ENCODE measurements around the gene HK3. TPM values are rescaled to one million over a fixed set of nuclear protein-coding genes. Genes with fewer than 3 reads are reported as not detected.

The HK3 gene
- polyA plus RNA-seq, 1 donor (not counting 4 experiments of a cell fraction or from before 2014, with no cell fraction given): not detected

DNA sequence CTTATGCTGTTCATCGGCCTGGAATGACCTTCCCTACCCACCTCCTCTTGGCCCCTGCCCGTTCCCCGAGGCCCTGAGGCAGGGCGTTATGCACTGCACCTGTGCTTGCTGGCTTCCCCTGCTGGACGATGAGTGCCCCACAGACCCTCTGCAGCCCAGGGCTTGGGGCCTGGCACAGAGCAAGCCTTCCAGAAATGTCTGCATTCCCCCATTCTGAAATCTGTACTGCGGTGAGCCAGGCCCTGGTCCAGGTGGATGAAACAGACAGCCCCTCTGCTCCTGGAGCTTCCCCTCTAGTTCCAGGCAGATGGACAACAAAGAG, 53.8 kb downstream of the HK3 start:
- H2AFZ ChIP-seq (ENCODE audit: control insufficient read depth, low read length): no peak overlapping the region
- H3K4me1 ChIP-seq (ENCODE audit: control insufficient read depth, extremely low read depth, insufficient read depth, low read length): peaks cover 8% of the 10 kb centered on the region
- no peak overlapping the region for H3K27ac ChIP-seq (ENCODE audit: control insufficient read depth, insufficient read depth, low read length)
- H3K9me1 ChIP-seq (ENCODE audit: control insufficient read depth, extremely low read depth, insufficient read depth, low read length): no peaks in the 10 kb centered on the region
- H4K20me1 ChIP-seq (ENCODE audit: control insufficient read depth, extremely low read depth, insufficient read depth, low read length): no peaks in the 10 kb centered on the region
- DNase-seq (ENCODE audit: low read depth, low spot score) (no peak), FAIRE-seq (no peak)
- no peak for TF ChIP-seq EZH2 (IDR thresholded peaks at IDR 0.05; ENCODE audit: low read length)
- TF ChIP-seq, protein P1, sequence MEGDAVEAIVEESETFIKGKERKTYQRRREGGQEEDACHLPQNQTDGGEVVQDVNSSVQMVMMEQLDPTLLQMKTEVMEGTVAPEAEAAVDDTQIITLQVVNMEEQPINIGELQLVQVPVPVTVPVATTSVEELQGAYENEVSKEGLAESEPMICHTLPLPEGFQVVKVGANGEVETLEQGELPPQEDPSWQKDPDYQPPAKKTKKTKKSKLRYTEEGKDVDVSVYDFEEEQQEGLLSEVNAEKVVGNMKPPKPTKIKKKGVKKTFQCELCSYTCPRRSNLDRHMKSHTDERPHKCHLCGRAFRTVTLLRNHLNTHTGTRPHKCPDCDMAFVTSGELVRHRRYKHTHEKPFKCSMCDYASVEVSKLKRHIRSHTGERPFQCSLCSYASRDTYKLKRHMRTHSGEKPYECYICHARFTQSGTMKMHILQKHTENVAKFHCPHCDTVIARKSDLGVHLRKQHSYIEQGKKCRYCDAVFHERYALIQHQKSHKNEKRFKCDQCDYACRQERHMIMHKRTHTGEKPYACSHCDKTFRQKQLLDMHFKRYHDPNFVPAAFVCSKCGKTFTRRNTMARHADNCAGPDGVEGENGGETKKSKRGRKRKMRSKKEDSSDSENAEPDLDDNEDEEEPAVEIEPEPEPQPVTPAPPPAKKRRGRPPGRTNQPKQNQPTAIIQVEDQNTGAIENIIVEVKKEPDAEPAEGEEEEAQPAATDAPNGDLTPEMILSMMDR (optimal IDR thresholded peaks at IDR 0.05 in 1 of 3, IDR thresholded peaks at IDR 0.05 in 1 of 3, conservative IDR thresholded peaks at IDR 0.05 in 1 of 3; ENCODE audit: extremely low read depth in 1 of 3, insufficient read depth in 2 of 3, low read length in 3 of 3): peak in 1 of 3 experiments; percentile 5
- H3K9ac ChIP-seq (ENCODE audit: control insufficient read depth, extremely low read depth, insufficient read depth, low read length): no peak overlapping the region
- H3K4me2 ChIP-seq (ENCODE audit: control insufficient read depth, extremely low read depth, insufficient read depth, low read depth, low read length): peak overlapping the region; percentile 57
- dilution Hi-C loops (cut with MboI; ENCODE audit: extremely low pct_ligation_motif_present, low sequenced_read_pairs): no loop called here
- H3K4me3 ChIP-seq (ENCODE audit: control insufficient read depth in 2 of 3, extremely low read depth in 1 of 3, insufficient read depth in 2 of 3, low read depth in 1 of 3, low read length in 3 of 3): peak overlapping the region in 1 of 3 experiments; percentile 27
- H3K9me3 ChIP-seq (ENCODE audit: control insufficient read depth, low read depth, low read length): no peaks in the 10 kb centered on the region
- peaks cover 16% of the 10 kb centered on the region for H3K27me3 ChIP-seq (ENCODE audit: control insufficient read depth, extremely low read depth, insufficient read depth, low read length)
- no peaks in the 10 kb centered on the region for H3K79me2 ChIP-seq (ENCODE audit: control insufficient read depth, insufficient read depth, low read length)
- no peaks in the 10 kb centered on the region for H3K36me3 ChIP-seq (ENCODE audit: control insufficient read depth in 2 of 2, extremely low read depth in 1 of 2, insufficient read depth in 2 of 2, low read length in 2 of 2)

DNA sequence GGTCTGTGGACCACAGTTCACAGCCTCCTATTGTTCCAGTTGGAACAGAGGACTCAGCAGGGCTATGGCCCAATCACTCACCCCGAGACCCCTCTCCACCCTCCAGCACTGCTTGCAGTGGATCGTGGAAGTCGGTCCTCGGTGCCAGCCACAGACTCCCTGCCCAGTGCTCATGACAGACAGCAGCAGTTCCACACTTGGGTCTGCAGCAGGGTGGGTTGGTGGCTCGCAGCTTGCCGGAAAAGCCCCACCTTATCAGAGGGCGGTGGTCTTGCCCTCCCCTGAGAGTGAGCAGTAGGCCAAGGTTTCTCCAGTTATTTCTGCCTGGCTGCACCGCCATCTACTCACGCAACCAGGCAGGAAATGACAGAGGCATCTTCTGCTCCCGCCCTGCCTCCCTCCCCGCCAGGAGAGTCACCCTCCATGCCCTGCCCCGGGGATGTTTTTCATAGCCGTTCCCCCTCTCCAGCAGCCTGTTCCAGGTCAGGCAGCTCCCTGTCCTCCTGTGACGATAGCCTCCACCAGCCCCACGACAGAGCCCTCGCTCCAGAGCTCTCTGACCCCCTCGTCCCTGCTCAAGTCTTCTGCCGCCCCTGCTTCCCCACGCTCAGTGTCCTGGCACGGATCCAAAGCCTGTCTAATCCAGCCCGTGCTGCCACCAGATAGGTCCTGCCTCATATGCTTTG, 54.3 kb downstream of the HK3 start:
- TF ChIP-seq, protein P1 (optimal IDR thresholded peaks at IDR 0.05 in 1 of 3, IDR thresholded peaks at IDR 0.05 in 1 of 3, conservative IDR thresholded peaks at IDR 0.05 in 1 of 3; ENCODE audit: extremely low read depth in 1 of 3, insufficient read depth in 2 of 3, low read length in 3 of 3): no peak
- no peak for TF ChIP-seq EZH2 (IDR thresholded peaks at IDR 0.05; ENCODE audit: low read length)
- dilution Hi-C loops (cut with MboI; ENCODE audit: extremely low pct_ligation_motif_present, low sequenced_read_pairs): no loop called here
- Histone ChIP-seq H3K79me2 (ENCODE audit: control insufficient read depth, insufficient read depth, low read length) (no peaks in the 10 kb centered on the region), H4K20me1 (ENCODE audit: control insufficient read depth, extremely low read depth, insufficient read depth, low read length) (no peaks in the 10 kb centered on the region), H3K27me3 (ENCODE audit: control insufficient read depth, extremely low read depth, insufficient read depth, low read length) (peaks cover 15% of the 10 kb centered on the region), H3K9ac (ENCODE audit: control insufficient read depth, extremely low read depth, insufficient read depth, low read length) (no peak overlapping the region), H3K4me2 (ENCODE audit: control insufficient read depth, extremely low read depth, insufficient read depth, low read depth, low read length) (peak overlapping the region; percentile 57), H3K27ac (ENCODE audit: control insufficient read depth, insufficient read depth, low read length) (no peak overlapping the region), H3K36me3 (ENCODE audit: control insufficient read depth in 2 of 2, extremely low read depth in 1 of 2, insufficient read depth in 2 of 2, low read length in 2 of 2) (no peaks in the 10 kb centered on the region), H3K4me3 (ENCODE audit: control insufficient read depth in 2 of 3, extremely low read depth in 1 of 3, insufficient read depth in 2 of 3, low read depth in 1 of 3, low read length in 3 of 3) (peak overlapping the region in 1 of 3 experiments; percentile 27), H3K9me1 (ENCODE audit: control insufficient read depth, extremely low read depth, insufficient read depth, low read length) (no peaks in the 10 kb centered on the region), H2AFZ (ENCODE audit: control insufficient read depth, low read length) (no peak overlapping the region), H3K4me1 (ENCODE audit: control insufficient read depth, extremely low read depth, insufficient read depth, low read length) (peaks cover 8% of the 10 kb centered on the region), H3K9me3 (ENCODE audit: control insufficient read depth, low read depth, low read length) (no peaks in the 10 kb centered on the region)
- peak; percentile 75 for FAIRE-seq
- DNase-seq (ENCODE audit: low read depth, low spot score): no peak

Data from keratinocyte (primary cell).